ENCODE results near the gene SCPEP1.

Gene SCPEP1

DNA sequence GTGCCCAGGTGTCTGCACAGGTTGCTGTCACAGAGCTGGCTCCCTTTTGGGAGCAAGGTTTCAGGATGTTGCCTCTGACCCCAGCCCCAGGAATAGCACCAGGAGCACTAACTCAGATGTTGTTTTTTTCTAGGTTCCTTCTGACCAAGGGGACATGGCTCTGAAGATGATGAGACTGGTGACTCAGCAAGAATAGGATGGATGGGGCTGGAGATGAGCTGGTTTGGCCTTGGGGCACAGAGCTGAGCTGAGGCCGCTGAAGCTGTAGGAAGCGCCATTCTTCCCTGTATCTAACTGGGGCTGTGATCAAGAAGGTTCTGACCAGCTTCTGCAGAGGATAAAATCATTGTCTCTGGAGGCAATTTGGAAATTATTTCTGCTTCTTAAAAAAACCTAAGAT is 28.1 kb downstream of the SCPEP1 start:
- H3K4me2 ChIP-seq (ENCODE audit: low read depth, low read length, poor library complexity, severe bottlenecking): no peak overlapping the region
- H3K27ac ChIP-seq (ENCODE audit: low read depth, low read length): peak overlapping the region; percentile 6; the same call in 1 of the 2 replicates
- no peaks in the 10 kb centered on the region; the same call in 1 of the 2 replicates for H3F3A ChIP-seq (ENCODE audit: insufficient read depth)
- H4K20me1 ChIP-seq (ENCODE audit: low read depth, low read length): no peaks in the 10 kb centered on the region
- H3K9ac ChIP-seq (ENCODE audit: low read length): no peak overlapping the region
- H3K4me3 ChIP-seq (ENCODE audit: insufficient read depth, low read length, poor library complexity, severe bottlenecking): no peak overlapping the region
- H3K9me3 ChIP-seq (ENCODE audit: insufficient read depth, low read length): no peaks in the 10 kb centered on the region
- no peaks in the 10 kb centered on the region for H3K36me3 ChIP-seq (ENCODE audit: low read length)
- H3K79me2 ChIP-seq (ENCODE audit: insufficient read depth, low read length): no peaks in the 10 kb centered on the region
- H2AFZ ChIP-seq (ENCODE audit: low read depth, low read length, severe bottlenecking): no peak overlapping the region
- no peaks in the 10 kb centered on the region for H3K9me2 ChIP-seq (replicated peaks; ENCODE audit: insufficient read depth, low read length)
- H3K27me3 ChIP-seq (ENCODE audit: low read length): no peaks in the 10 kb centered on the region
- TF ChIP-seq, protein P1, sequence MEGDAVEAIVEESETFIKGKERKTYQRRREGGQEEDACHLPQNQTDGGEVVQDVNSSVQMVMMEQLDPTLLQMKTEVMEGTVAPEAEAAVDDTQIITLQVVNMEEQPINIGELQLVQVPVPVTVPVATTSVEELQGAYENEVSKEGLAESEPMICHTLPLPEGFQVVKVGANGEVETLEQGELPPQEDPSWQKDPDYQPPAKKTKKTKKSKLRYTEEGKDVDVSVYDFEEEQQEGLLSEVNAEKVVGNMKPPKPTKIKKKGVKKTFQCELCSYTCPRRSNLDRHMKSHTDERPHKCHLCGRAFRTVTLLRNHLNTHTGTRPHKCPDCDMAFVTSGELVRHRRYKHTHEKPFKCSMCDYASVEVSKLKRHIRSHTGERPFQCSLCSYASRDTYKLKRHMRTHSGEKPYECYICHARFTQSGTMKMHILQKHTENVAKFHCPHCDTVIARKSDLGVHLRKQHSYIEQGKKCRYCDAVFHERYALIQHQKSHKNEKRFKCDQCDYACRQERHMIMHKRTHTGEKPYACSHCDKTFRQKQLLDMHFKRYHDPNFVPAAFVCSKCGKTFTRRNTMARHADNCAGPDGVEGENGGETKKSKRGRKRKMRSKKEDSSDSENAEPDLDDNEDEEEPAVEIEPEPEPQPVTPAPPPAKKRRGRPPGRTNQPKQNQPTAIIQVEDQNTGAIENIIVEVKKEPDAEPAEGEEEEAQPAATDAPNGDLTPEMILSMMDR (IDR thresholded peaks at IDR 0.05; ENCODE audit: insufficient read depth, low read length, poor library complexity, severe bottlenecking): no peak
- no peak for TF ChIP-seq EZH2phosphoT487 (conservative IDR thresholded peaks at IDR 0.05; ENCODE audit: low read length)

DNA sequence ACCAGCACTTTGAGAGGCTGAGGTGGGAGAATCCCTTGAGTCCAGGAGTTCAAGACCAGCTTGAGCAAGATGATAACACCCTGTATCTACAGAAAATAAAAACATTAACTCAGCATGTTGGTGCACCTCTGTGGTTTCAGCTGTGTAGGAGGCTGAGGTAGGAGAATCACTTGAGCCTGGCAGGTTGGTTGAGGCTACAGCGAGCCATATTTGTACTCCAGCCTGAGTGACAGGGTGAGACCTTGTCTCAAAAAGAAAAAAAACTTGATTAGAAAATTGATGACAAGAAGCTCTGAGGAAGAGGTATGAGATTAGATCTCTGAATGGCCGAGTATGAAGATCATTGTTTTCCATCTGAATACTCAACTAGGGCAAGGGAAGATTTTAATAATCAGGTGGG is 31.0 kb downstream of the SCPEP1 start:
- Histone ChIP-seq H3K27me3 (ENCODE audit: low read length) (no peaks in the 10 kb centered on the region), H3K79me2 (ENCODE audit: insufficient read depth, low read length) (no peaks in the 10 kb centered on the region), H2AFZ (ENCODE audit: low read depth, low read length, severe bottlenecking) (no peak overlapping the region), H3K4me2 (ENCODE audit: low read depth, low read length, poor library complexity, severe bottlenecking) (no peak overlapping the region), H3K27ac (ENCODE audit: low read depth, low read length) (no peak overlapping the region), H3K4me3 (ENCODE audit: insufficient read depth, low read length, poor library complexity, severe bottlenecking) (no peak overlapping the region), H3K9me2 (replicated peaks; ENCODE audit: insufficient read depth, low read length) (no peaks in the 10 kb centered on the region), H3K36me3 (ENCODE audit: low read length) (no peaks in the 10 kb centered on the region), H3F3A (ENCODE audit: insufficient read depth) (no peaks in the 10 kb centered on the region; the same call in 1 of the 2 replicates), H3K9ac (ENCODE audit: low read length) (no peak overlapping the region), H3K9me3 (ENCODE audit: insufficient read depth, low read length) (no peaks in the 10 kb centered on the region), H4K20me1 (ENCODE audit: low read depth, low read length) (no peaks in the 10 kb centered on the region)
- TF ChIP-seq EZH2phosphoT487 (conservative IDR thresholded peaks at IDR 0.05; ENCODE audit: low read length): no peak
- TF ChIP-seq, protein P1 (IDR thresholded peaks at IDR 0.05; ENCODE audit: insufficient read depth, low read length, poor library complexity, severe bottlenecking): no peak

DNA sequence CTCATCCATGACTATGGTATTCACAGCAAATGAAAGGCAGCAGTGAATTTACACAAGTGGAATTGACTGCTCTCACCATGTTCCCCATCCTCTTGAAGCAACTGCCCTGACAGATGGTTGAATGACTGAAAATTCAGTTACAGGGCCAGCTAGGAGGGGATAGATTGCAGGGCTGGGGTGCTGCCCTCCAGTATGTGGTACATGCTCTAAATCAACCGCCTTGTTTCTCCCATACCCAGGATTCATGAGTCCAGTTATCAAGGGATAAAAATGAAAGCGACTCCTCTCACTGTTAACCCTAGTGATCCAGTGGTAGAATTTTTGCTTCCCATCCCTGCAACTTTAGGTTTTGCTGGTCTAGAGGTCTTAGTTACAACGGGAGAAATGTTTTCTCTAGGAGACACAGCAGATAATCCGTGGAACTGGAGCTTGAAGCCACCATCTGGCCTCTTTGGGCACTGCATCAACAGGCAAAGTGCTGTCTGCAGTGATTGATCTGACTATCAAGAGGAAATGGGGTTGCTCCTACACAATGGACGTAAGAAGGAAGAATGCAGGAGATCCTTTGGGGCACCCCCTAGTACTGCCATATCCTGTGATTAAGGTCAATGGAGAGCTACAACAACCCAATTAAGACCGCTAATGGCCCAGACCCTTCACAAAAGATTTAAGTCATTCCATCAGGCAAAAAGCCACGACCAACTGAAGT is 32.0 kb downstream of the SCPEP1 start:
- no peaks in the 10 kb centered on the region for H3K27me3 ChIP-seq (ENCODE audit: low read length)
- H3K4me3 ChIP-seq (ENCODE audit: insufficient read depth, low read length, poor library complexity, severe bottlenecking): no peak overlapping the region
- no peak overlapping the region for H3K4me2 ChIP-seq (ENCODE audit: low read depth, low read length, poor library complexity, severe bottlenecking)
- no peaks in the 10 kb centered on the region for H3K9me3 ChIP-seq (ENCODE audit: insufficient read depth, low read length)
- no peaks in the 10 kb centered on the region for H4K20me1 ChIP-seq (ENCODE audit: low read depth, low read length)
- no peak overlapping the region for H2AFZ ChIP-seq (ENCODE audit: low read depth, low read length, severe bottlenecking)
- H3K9ac ChIP-seq (ENCODE audit: low read length): no peak overlapping the region
- no peaks in the 10 kb centered on the region for H3K79me2 ChIP-seq (ENCODE audit: insufficient read depth, low read length)
- H3K9me2 ChIP-seq (replicated peaks; ENCODE audit: insufficient read depth, low read length): no peaks in the 10 kb centered on the region
- H3F3A ChIP-seq (ENCODE audit: insufficient read depth): no peaks in the 10 kb centered on the region; the same call in 1 of the 2 replicates
- TF ChIP-seq, protein P1 (IDR thresholded peaks at IDR 0.05; ENCODE audit: insufficient read depth, low read length, poor library complexity, severe bottlenecking): peak; percentile 56
- no peak for TF ChIP-seq EZH2phosphoT487 (conservative IDR thresholded peaks at IDR 0.05; ENCODE audit: low read length)
- no peaks in the 10 kb centered on the region for H3K36me3 ChIP-seq (ENCODE audit: low read length)
- no peak overlapping the region for H3K27ac ChIP-seq (ENCODE audit: low read depth, low read length)

Data from SU-DHL-6 (cell line).